Vagina (tissue), 2 donors: ENCODE results near the gene HMX3.

Experiments
- POLR2A ChIP-seq, 2 donors: fragments of 450-650 bp; IDR thresholded peaks; one replicate each; pipeline ENCODE4 v1.6.1; 2017; ENCODE audit warnings: antibody characterized with exemption in 2 of 2, mild to moderate bottlenecking in 2 of 2, moderate library complexity in 2 of 2
- POLR2AphosphoS5 ChIP-seq, 2 donors: sonication (generic); formaldehyde crosslinking; IDR thresholded peaks; one replicate each; pipeline ENCODE4 v1.9.0; 2017; ENCODE audit warnings: antibody characterized with exemption in 2 of 2, mild to moderate bottlenecking in 2 of 2, low read depth in 1 of 2; ENCODE audit not compliant: insufficient read depth in 1 of 2
- TF ChIP-seq, protein P1 (sequence below), 3 experiments: fragments of 450-650 bp in 2 of 3; fragments of 200-600 bp in 1 of 3; sonication (generic) in 1 of 3; IDR thresholded peaks; one replicate each; pipeline ENCODE4 v1.5.1; 2017 to 2019; ENCODE audit warnings: antibody characterized with exemption in 3 of 3, mild to moderate bottlenecking in 2 of 3, moderate library complexity in 2 of 3

DNA sequence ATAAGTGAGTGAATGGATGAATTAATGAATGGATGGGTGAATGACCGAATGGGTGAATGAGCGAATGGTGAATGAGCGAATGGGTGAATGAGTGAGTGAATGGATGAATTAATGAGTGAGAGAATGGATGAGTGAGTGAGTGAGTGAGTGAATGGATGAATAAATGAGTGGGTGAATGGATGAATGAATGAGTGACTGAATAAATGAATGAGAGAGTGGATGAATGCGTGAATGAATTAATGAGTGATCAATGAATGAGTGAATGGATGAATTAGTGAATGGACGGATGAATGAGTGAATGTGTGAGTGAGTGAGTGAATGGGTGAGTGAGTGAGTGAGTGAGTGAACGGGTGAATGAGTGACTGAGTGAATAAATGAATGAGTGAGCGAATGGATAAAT lies 49.5 kb upstream of the HMX3 start:
- TF ChIP-seq POLR2AphosphoS5 (IDR thresholded peaks at IDR 0.05; ENCODE audit: insufficient read depth in 1 of 2, low read depth in 1 of 2) = no peak
- no peak for TF ChIP-seq POLR2A (IDR thresholded peaks at IDR 0.05)
- TF ChIP-seq, protein P1, sequence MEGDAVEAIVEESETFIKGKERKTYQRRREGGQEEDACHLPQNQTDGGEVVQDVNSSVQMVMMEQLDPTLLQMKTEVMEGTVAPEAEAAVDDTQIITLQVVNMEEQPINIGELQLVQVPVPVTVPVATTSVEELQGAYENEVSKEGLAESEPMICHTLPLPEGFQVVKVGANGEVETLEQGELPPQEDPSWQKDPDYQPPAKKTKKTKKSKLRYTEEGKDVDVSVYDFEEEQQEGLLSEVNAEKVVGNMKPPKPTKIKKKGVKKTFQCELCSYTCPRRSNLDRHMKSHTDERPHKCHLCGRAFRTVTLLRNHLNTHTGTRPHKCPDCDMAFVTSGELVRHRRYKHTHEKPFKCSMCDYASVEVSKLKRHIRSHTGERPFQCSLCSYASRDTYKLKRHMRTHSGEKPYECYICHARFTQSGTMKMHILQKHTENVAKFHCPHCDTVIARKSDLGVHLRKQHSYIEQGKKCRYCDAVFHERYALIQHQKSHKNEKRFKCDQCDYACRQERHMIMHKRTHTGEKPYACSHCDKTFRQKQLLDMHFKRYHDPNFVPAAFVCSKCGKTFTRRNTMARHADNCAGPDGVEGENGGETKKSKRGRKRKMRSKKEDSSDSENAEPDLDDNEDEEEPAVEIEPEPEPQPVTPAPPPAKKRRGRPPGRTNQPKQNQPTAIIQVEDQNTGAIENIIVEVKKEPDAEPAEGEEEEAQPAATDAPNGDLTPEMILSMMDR (IDR thresholded peaks at IDR 0.05) = no peak
